ENCODE results near the gene NTM.

- no peak for TF ChIP-seq CTCF (IDR thresholded peaks at IDR 0.05; ENCODE audit: poor library complexity)
- TF ChIP-seq EZH2 (IDR thresholded peaks at IDR 0.05; ENCODE audit: borderline replicate concordance): no peak
Observed at GRCh38 chr11:132072858-132073211, 702.4 kb downstream of the NTM start.

Measured in hepatocyte (in vitro differentiated cells).